Measurements from ENCODE around the gene CDH4.

DNA sequence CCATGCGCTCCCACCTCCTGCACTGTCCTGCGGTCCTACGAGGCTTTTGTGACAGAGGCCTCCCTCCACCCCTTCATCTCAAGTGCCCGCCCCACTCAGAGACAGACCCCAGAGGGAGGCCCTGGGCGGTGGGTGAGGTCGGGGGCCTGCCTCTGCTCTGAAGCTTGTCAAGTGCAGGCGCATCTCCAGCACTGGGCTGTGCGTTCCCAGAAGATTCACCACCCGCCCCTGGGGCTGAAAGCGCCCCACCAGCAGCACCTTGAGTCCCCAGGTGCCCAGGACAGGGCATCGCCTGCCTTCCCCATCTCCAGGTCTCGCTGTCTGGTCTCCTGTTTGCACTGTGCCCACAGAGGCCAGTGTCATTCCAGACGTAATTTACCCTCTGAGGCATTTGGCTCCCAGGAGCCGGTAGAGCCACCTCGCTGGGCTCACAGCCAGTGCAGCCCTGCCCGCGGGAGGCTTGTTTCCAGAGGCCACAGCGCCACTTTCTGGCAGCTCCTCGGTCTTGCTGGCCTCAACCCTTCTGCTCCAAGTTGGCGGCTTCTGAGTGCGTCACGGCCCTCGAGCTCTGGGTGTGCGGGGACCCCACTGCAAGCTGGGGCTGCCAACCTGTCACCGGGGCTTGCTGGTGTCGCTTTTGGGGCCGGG lies 622.5 kb downstream of the CDH4 start:
- TF ChIP-seq EZH2 (IDR thresholded peaks at IDR 0.05) (no peak), CTCF (IDR thresholded peaks at IDR 0.05) (peak; percentile 62)

Measured in neural progenitor cell (in vitro differentiated cells).